ENCODE results near the gene OSBPL10.

The OSBPL10 gene

GRCh38 chr3:31670136-31670535 lies 310.9 kb downstream of the OSBPL10 start:
- CTCF ChIA-PET, result no interaction called here
- TF ChIP-seq NFRKB (IDR thresholded peaks at IDR 0.05), result no peak
- no peak for TF ChIP-seq BHLHE40 (IDR thresholded peaks at IDR 0.05; ENCODE audit: borderline replicate concordance)
- no peak for TF ChIP-seq HDGF (IDR thresholded peaks at IDR 0.05; ENCODE audit: borderline replicate concordance)
- no peak for TF ChIP-seq ARNT (IDR thresholded peaks at IDR 0.05)
- no peak for TF ChIP-seq TARDBP (IDR thresholded peaks at IDR 0.05)
- TF ChIP-seq L3MBTL2 (conservative IDR thresholded peaks at IDR 0.05), result no peak
- no peak for TF ChIP-seq SP1 (IDR thresholded peaks at IDR 0.05)
- no peak for TF ChIP-seq ELF4 (IDR thresholded peaks at IDR 0.05)
- TF ChIP-seq FOXM1 (IDR thresholded peaks at IDR 0.05; ENCODE audit: borderline replicate concordance), result no peak
- no peak for DNase-seq (ENCODE audit: extremely low spot score)
- POLR2A ChIA-PET, result no interaction called here

- CTCF ChIA-PET, result no interaction called here
Measured at GRCh38 chr3:31668242-31668641, 312.8 kb downstream of the OSBPL10 start.

GRCh38 chr3:31667582-31667981 lies 313.5 kb downstream of the OSBPL10 start:
- POLR2A ChIA-PET, result no interaction called here
- CTCF ChIA-PET, result no interaction called here
- TF ChIP-seq LEF1 (IDR thresholded peaks at IDR 0.05; ENCODE audit: borderline replicate concordance) (no peak), CTBP1 (IDR thresholded peaks at IDR 0.05; ENCODE audit: borderline replicate concordance) (no peak), FOXA1 (IDR thresholded peaks at IDR 0.05) (no peak), TARDBP (IDR thresholded peaks at IDR 0.05) (no peak)
- no peak for DNase-seq (ENCODE audit: extremely low spot score)

More at GRCh38 chr3:31668242-31668641, 312.8 kb downstream of the OSBPL10 start:
- DNase-seq (ENCODE audit: extremely low spot score), result no peak
- TF ChIP-seq HDGF (IDR thresholded peaks at IDR 0.05; ENCODE audit: borderline replicate concordance), result no peak
- no peak for TF ChIP-seq L3MBTL2 (conservative IDR thresholded peaks at IDR 0.05)
- TF ChIP-seq SP1 (IDR thresholded peaks at IDR 0.05), result no peak
- TF ChIP-seq ELF4 (IDR thresholded peaks at IDR 0.05), result no peak
- no peak for TF ChIP-seq BHLHE40 (IDR thresholded peaks at IDR 0.05; ENCODE audit: borderline replicate concordance)
- TF ChIP-seq CTBP1 (IDR thresholded peaks at IDR 0.05; ENCODE audit: borderline replicate concordance), result no peak
- no peak for TF ChIP-seq FOXK2 (IDR thresholded peaks at IDR 0.05)
- TF ChIP-seq NFRKB (IDR thresholded peaks at IDR 0.05), result no peak
- no peak for TF ChIP-seq TARDBP (IDR thresholded peaks at IDR 0.05)
- TF ChIP-seq LEF1 (IDR thresholded peaks at IDR 0.05; ENCODE audit: borderline replicate concordance), result no peak
- TF ChIP-seq ZNF384 (IDR thresholded peaks at IDR 0.05), result no peak
- no peak for TF ChIP-seq FOXA1 (IDR thresholded peaks at IDR 0.05)
- TF ChIP-seq SUZ12 (IDR thresholded peaks at IDR 0.05), result no peak
- TF ChIP-seq PKNOX1 (IDR thresholded peaks at IDR 0.05), result no peak
- no peak for TF ChIP-seq FOXM1 (IDR thresholded peaks at IDR 0.05; ENCODE audit: borderline replicate concordance)
- TF ChIP-seq ARNT (IDR thresholded peaks at IDR 0.05), result no peak
- POLR2A ChIA-PET, result no interaction called here

- TF ChIP-seq NFRKB (IDR thresholded peaks at IDR 0.05) (no peak), FOXM1 (IDR thresholded peaks at IDR 0.05; ENCODE audit: borderline replicate concordance) (no peak), HDGF (IDR thresholded peaks at IDR 0.05; ENCODE audit: borderline replicate concordance) (no peak)
- CTCF ChIA-PET, result no interaction called here
- POLR2A ChIA-PET, result no interaction called here
- DNase-seq (ENCODE audit: extremely low spot score), result no peak
Measured at GRCh38 chr3:31664031-31664430, 317.0 kb downstream of the OSBPL10 start.

- CTCF ChIA-PET, result no interaction called here
- DNase-seq (ENCODE audit: extremely low spot score), result no peak
- TF ChIP-seq TARDBP (IDR thresholded peaks at IDR 0.05), result no peak
- TF ChIP-seq CTBP1 (IDR thresholded peaks at IDR 0.05; ENCODE audit: borderline replicate concordance), result no peak
- TF ChIP-seq HDGF (IDR thresholded peaks at IDR 0.05; ENCODE audit: borderline replicate concordance), result no peak
- TF ChIP-seq NFRKB (IDR thresholded peaks at IDR 0.05), result no peak
- TF ChIP-seq L3MBTL2 (conservative IDR thresholded peaks at IDR 0.05), result no peak
- no peak for TF ChIP-seq SP1 (IDR thresholded peaks at IDR 0.05)
- TF ChIP-seq ZNF384 (IDR thresholded peaks at IDR 0.05), result no peak
- no peak for TF ChIP-seq FOXM1 (IDR thresholded peaks at IDR 0.05; ENCODE audit: borderline replicate concordance)
- no peak for TF ChIP-seq FOXK2 (IDR thresholded peaks at IDR 0.05)
- no peak for TF ChIP-seq PKNOX1 (IDR thresholded peaks at IDR 0.05)
- TF ChIP-seq ELF4 (IDR thresholded peaks at IDR 0.05), result no peak
- no peak for TF ChIP-seq BHLHE40 (IDR thresholded peaks at IDR 0.05; ENCODE audit: borderline replicate concordance)
- no peak for TF ChIP-seq FOXA1 (IDR thresholded peaks at IDR 0.05)
- POLR2A ChIA-PET, result no interaction called here
Measured at GRCh38 chr3:31661993-31662670, 318.9 kb downstream of the OSBPL10 start.

GRCh38 chr3:31661286-31661685 lies 319.8 kb downstream of the OSBPL10 start:
- TF ChIP-seq CTBP1 (IDR thresholded peaks at IDR 0.05; ENCODE audit: borderline replicate concordance) (no peak), PKNOX1 (IDR thresholded peaks at IDR 0.05) (no peak), FOXK2 (IDR thresholded peaks at IDR 0.05) (no peak), ZNF384 (IDR thresholded peaks at IDR 0.05) (no peak), FOXA1 (IDR thresholded peaks at IDR 0.05) (no peak), LEF1 (IDR thresholded peaks at IDR 0.05; ENCODE audit: borderline replicate concordance) (no peak), ARNT (IDR thresholded peaks at IDR 0.05) (no peak), SUZ12 (IDR thresholded peaks at IDR 0.05) (no peak), HDGF (IDR thresholded peaks at IDR 0.05; ENCODE audit: borderline replicate concordance) (no peak), BHLHE40 (IDR thresholded peaks at IDR 0.05; ENCODE audit: borderline replicate concordance) (no peak)
- no peak for DNase-seq (ENCODE audit: extremely low spot score)
- CTCF ChIA-PET, result no interaction called here
- POLR2A ChIA-PET, result no interaction called here

Data from HEK293T (cell line).